ENCODE measurements around the gene SMIM43. TPM values are rescaled to one million over a fixed set of nuclear protein-coding genes. Genes with fewer than 3 reads are reported as not detected.

SMIM43 gene
- 0.11 to 0.28 TPM (median 0.15 TPM) in 5 replicates for total RNA-seq (2022; extraction: Qiagen RNA extraction)

DNA sequence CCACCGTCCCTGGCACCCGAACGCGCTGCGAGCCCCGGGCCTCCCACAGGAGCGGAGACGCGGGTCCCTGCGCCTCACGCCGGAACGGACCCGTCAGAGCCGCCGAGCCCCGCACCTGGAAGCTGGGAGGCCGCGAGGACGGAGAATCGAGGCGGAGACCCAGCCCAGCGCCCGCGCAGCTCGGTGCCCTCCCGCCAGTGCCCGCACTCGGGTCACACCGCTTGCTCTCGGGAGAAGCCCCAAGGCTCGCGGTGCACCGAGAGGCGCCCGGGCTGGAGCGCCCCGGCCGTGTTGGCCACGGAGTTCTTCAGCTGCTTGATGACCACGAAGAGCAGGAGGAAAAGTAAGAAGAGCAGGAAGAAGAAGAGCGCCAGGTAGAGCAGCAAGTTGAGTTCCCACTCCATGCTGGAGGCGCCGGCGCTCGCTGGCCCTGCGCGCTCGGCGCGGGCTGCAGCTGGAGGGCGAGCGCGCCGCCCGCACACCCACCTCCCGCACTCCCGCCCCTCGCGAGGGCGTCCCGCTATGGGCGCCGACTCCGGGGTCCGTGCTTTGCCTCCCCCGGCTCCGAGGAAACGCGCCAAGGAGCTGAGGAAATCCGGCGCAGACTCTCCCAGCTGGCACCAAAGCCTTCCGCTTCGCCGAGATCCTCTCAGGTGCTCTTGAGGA is at the start of gene SMIM43:
Gene SMIM43, minus strand, starts transcription at position 463 of the 666 bp plus-strand sequence. Its CDS starts 59 bp downstream, at position 404.

DNA sequence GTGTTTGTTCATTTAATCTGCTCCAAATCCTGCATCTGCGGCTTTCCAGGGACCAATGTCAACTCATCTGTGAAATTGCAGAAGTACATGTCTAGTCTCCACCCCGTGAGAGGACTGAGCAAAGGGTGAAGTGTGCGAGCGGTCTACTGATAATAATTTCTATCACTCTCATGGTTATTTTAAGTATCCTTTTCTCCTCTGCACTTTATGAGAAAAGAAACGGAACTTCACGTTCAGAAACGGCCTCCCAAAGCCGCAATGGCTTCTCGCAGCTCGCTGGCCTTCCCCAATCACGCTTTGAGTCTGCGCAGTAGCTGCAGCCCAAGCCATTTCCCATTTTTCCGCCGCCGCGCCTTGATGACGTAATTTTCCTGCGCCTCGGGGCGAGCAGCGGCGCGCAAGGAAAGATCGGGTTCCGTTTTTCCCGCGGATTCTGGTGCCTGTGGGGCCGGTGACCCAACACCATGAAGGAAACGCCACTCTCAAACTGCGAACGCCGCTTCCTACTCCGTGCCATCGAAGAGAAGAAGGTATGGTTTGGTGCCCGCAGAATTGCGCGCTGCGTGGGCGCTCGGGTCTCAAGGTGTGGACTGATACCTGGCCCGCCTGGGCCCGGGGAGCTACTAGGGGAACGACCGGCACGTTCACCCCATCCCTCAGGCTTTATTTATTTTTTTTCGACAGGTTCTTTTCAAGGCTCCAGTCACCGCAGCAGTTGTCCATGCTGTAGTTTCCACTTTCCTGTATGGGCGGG is 36.2 kb upstream of the SMIM43 start, which contains the start of gene EXOSC9:
Gene EXOSC9, plus strand, starts transcription at position 363 of the 754 bp plus-strand sequence. Its CDS starts 102 bp downstream, at position 465.

Other genes starting within 250 kb of the SMIM43 start
- gene ANXA5, start 68.2 kb downstream of the SMIM43 start, total RNA-seq (2022; extraction: Qiagen RNA extraction) = 487 to 569 TPM (median 497 TPM) in 5 replicates
- 25.9 to 36.7 TPM (median 27.3 TPM) in 5 replicates for gene EXOSC9, start 36.2 kb upstream of the SMIM43 start, total RNA-seq (2022; extraction: Qiagen RNA extraction)
- gene CCNA2, start 58.7 kb upstream of the SMIM43 start, total RNA-seq (2022; extraction: Qiagen RNA extraction) = 38.3 to 47.7 TPM (median 44.3 TPM) in 5 replicates
- gene BBS7, start 105.3 kb upstream of the SMIM43 start, total RNA-seq (2022; extraction: Qiagen RNA extraction) = 11.7 to 14.9 TPM (median 12.5 TPM) in 5 replicates
- gene TRPC3, start 186.9 kb upstream of the SMIM43 start, total RNA-seq (2022; extraction: Qiagen RNA extraction) = 0.06 to 0.12 TPM (median 0.07 TPM) in 3 of 5 replicates, not detected in the others